ENCODE results near the gene PDE4DIP.
"Not testable (repeated sequence)": the region's sequence is repeated elsewhere in the genome, so short reads cannot be mapped to it uniquely, and the experiment has no call there.

DNA sequence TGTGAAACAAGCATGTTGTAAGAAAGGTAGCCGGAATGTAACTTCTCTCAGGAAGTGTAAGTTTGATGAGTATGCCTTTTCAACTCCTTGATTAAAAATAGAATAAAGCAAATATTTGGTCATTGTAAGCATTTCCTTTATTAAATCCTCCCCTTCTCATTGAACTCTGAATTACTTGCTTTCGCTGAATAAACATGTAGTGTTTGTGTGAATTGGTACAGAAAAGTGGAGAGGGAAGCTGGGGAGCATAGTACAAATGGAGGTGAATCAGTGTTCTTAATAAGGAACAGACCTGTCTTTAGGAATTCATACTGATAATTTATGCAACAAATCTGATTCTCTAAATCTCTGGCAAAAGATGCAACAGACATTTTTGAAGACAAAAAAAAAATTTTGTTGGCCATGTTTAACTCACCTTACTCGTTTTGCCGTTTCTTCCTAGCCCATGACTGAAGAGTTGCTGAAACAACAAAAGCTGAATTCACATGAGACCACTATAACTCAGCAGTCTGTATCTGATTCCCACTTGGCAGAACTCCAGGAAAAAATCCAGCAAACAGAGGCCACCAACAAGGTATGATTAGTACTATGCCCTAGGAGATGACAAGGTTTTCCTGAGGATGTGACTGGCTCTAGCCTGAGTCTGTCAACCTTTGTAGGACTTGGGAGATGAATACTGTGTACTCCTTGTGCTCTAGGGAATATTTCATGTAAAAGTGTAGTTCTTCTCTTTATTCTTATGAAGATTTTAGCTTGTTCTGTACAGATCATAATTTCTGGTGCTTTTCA, 116.2 kb downstream of the PDE4DIP start:
- TF ChIP-seq, protein P1, sequence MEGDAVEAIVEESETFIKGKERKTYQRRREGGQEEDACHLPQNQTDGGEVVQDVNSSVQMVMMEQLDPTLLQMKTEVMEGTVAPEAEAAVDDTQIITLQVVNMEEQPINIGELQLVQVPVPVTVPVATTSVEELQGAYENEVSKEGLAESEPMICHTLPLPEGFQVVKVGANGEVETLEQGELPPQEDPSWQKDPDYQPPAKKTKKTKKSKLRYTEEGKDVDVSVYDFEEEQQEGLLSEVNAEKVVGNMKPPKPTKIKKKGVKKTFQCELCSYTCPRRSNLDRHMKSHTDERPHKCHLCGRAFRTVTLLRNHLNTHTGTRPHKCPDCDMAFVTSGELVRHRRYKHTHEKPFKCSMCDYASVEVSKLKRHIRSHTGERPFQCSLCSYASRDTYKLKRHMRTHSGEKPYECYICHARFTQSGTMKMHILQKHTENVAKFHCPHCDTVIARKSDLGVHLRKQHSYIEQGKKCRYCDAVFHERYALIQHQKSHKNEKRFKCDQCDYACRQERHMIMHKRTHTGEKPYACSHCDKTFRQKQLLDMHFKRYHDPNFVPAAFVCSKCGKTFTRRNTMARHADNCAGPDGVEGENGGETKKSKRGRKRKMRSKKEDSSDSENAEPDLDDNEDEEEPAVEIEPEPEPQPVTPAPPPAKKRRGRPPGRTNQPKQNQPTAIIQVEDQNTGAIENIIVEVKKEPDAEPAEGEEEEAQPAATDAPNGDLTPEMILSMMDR (IDR thresholded peaks at IDR 0.05; ENCODE audit: extremely low read depth in 1 of 2, insufficient read depth in 1 of 2, low read depth in 1 of 2, low read length in 2 of 2), result not testable (repeated sequence)
- not testable (repeated sequence) for TF ChIP-seq POLR2A (IDR thresholded peaks at IDR 0.05; ENCODE audit: low read depth, low read length); POLR2AphosphoS5 (IDR thresholded peaks at IDR 0.05; ENCODE audit: insufficient read depth, low read depth, low read length); EZH2 (IDR thresholded peaks at IDR 0.05; ENCODE audit: borderline replicate concordance, low read depth, low read length, severe bottlenecking); JUN (IDR thresholded peaks at IDR 0.05; ENCODE audit: borderline replicate concordance, insufficient read depth, insufficient read length, low read depth); FOS (IDR thresholded peaks at IDR 0.05; ENCODE audit: borderline replicate concordance, insufficient read depth, low read length)
- TF ChIP-seq, protein P2, sequence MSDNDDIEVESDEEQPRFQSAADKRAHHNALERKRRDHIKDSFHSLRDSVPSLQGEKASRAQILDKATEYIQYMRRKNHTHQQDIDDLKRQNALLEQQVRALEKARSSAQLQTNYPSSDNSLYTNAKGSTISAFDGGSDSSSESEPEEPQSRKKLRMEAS (IDR thresholded peaks at IDR 0.05; ENCODE audit: insufficient read depth, insufficient read length), result not testable (repeated sequence)

All from endothelial cell of umbilical vein (primary cell).